ENCODE results near the gene COQ3.

Gene COQ3

DNA sequence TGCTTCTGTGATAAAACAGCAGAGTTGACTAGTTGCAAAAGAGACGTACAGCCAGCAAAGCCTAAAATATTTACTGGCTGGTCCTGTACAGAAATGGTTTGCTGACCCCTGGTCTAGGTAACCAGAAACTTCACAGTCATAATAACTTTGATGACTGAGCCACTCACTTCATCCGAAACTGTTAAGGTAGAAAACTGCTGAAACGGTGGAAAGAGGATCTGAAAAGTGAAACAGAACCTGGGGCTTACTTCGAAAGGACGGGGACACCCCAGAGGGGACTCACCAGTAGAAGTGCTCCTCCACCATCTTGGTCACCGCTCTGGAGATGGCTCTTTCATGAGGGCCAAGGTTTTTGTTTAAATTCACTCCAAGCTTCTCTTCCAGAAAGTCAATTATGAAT lies 60.9 kb downstream of the COQ3 start:
- DNase-seq (ENCODE audit: low read depth in 3 of 3): no peak

DNA sequence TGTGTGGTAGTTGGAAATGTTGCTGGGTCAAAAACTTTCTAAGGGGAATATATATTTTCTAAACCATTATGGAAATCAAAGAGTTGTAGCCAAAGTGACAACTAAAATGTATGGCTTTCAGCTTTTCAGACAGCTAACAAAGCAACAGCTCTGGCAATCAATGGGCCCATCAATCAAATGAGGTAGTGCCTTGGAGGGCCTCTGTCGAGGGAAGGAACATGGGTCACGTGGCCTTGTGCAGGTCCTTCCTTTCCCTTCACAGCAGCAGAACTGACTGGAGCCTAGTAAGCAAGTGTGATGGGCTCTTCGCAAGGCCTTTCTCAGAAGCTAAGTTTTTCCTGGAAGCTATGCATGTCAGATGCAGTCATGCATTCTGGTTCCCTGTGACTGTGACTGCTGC lies 62.5 kb downstream of the COQ3 start:
- no peak for DNase-seq (ENCODE audit: low read depth in 3 of 3)

DNA sequence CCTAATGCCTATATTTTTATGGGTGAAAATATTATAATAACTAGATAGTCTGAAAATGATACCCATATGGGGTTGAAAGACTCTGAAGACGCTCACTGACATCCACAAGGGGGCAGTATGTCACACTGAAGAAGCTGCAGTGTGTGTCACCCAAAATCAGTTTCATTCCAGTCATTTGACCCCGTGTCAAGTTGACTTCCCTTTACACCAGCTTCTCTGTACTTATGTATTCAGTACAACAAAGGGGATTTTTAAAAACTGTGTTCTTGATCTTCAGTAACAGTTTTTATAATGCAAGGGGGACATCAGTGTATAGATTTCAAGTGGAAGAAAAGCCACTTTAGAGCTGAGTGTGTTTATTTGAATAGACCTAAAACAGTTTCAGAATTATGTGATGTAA lies 63.8 kb downstream of the COQ3 start:
- peak in 1 of 3 experiments; percentile 7 for DNase-seq (ENCODE audit: low read depth in 3 of 3)

DNA sequence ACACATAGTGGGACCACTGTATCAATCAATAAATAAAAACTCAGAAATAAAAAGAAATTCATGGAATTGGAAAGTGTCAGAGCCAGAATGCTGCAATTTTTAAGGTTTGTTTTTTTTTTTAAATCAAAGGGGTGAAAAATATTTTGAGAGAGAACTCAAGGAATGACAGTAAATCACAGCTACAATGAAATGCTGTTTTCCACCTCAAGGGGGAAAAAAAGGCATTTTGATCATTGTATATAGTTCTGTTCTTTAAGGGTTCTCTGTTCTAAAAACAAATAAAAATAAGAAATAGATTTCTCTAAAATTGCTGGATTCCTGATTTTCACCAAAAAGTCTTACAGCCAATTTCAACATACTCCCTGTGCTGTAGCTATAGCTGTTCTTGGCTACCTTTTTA lies 69.0 kb downstream of the COQ3 start:
- DNase-seq (ENCODE audit: low read depth in 3 of 3): no peak

Data from stimulated activated CD4-positive, alpha-beta T cell treated with anti-CD3 and anti-CD28 coated beads, TNF-alpha, amount 100 ng/mL, for 4 hours (primary cell).